Measurements from ENCODE around the gene CLSTN2. TPM values are rescaled to one million over a fixed set of nuclear protein-coding genes. Genes with fewer than 3 reads are reported as not detected.

CLSTN2 gene
- total RNA-seq, 1 experiment from 2014 or later: 0.68 TPM

DNA sequence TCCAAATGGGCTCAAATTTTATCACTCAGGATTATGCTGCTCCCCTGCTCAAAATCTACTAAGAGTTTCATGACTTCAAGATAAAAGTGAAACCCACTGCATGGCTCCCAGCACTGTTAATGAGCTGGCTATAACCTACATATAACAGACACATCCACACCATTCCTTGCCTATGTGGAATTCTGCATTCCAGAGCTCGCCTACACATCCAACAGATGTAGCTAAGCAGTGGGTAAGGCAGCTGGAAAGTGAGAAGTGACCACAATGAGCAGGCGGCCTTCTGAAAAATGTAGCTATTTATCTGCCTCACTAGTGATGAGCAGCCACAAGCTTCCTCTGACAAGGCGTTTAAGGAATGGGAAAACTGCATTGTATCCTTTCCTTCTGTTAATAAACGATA is 650.8 kb downstream of the CLSTN2 start:
- H2AK5ac ChIP-seq (ENCODE audit: insufficient read length, low read length): no peak overlapping the region
- H3K27me3 Mint-ChIP-seq (ENCODE audit: low read depth): no peaks in the 10 kb centered on the region
- no peak overlapping the region for H2BK120ac ChIP-seq (ENCODE audit: low read depth, low read length, poor library complexity, severe bottlenecking)
- H3K79me2 ChIP-seq (ENCODE audit: insufficient read depth, low read length): no peaks in the 10 kb centered on the region
- H2BK20ac ChIP-seq (ENCODE audit: low read depth, low read length, poor library complexity, severe bottlenecking): no peak overlapping the region
- no peaks in the 10 kb centered on the region for H3K23me2 ChIP-seq (ENCODE audit: insufficient read length, low read depth, low read length, poor library complexity, severe bottlenecking)
- H3K4me1 Mint-ChIP-seq: peaks cover 11 to 14% of the 10 kb centered on the region in 2 experiments
- H3K9ac ChIP-seq (ENCODE audit: extremely low read depth, insufficient read length, low read length): no peak overlapping the region
- TF ChIP-seq, protein P1, sequence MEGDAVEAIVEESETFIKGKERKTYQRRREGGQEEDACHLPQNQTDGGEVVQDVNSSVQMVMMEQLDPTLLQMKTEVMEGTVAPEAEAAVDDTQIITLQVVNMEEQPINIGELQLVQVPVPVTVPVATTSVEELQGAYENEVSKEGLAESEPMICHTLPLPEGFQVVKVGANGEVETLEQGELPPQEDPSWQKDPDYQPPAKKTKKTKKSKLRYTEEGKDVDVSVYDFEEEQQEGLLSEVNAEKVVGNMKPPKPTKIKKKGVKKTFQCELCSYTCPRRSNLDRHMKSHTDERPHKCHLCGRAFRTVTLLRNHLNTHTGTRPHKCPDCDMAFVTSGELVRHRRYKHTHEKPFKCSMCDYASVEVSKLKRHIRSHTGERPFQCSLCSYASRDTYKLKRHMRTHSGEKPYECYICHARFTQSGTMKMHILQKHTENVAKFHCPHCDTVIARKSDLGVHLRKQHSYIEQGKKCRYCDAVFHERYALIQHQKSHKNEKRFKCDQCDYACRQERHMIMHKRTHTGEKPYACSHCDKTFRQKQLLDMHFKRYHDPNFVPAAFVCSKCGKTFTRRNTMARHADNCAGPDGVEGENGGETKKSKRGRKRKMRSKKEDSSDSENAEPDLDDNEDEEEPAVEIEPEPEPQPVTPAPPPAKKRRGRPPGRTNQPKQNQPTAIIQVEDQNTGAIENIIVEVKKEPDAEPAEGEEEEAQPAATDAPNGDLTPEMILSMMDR (conservative IDR thresholded peaks at IDR 0.05): no peak
- H2BK12ac ChIP-seq (ENCODE audit: insufficient read length, low read depth, low read length): no peak overlapping the region
- no peak overlapping the region for H2AFZ ChIP-seq (ENCODE audit: low read length)
- DNase-seq: no peak
- no peak overlapping the region for H3K23ac ChIP-seq (ENCODE audit: insufficient read length, low read depth, low read length)
- no peak overlapping the region for H3K4ac ChIP-seq (ENCODE audit: low read depth, low read length)
- no peak overlapping the region for H3K27ac ChIP-seq (ENCODE audit: insufficient read length, low read depth, low read length)
- no peak overlapping the region for H3T11ph ChIP-seq (ENCODE audit: low read length)
- H3K79me1 ChIP-seq (ENCODE audit: insufficient read depth, low read depth, low read length, poor library complexity, severe bottlenecking): no peaks in the 10 kb centered on the region
- no peak overlapping the region for H3K27ac Mint-ChIP-seq
- H4K91ac ChIP-seq (ENCODE audit: insufficient read length, low read depth, low read length): no peak overlapping the region
- H3K18ac ChIP-seq (ENCODE audit: insufficient read length, low read depth, low read length): no peak overlapping the region
- no peak overlapping the region for H4K5ac ChIP-seq (ENCODE audit: insufficient read length, low read depth, low read length)
- no peak overlapping the region for H3K4me2 ChIP-seq (ENCODE audit: insufficient read depth, insufficient read length, low read length)
- no peak overlapping the region for H2BK15ac ChIP-seq (ENCODE audit: low read depth, low read length)
- H2BK5ac ChIP-seq (ENCODE audit: insufficient read length, low read length): no peak overlapping the region
- no peaks in the 10 kb centered on the region; the same call in 1 of the 2 replicates for H3K4me1 ChIP-seq (ENCODE audit: insufficient read depth, low read length)
- H3K9me3 ChIP-seq (ENCODE audit: control insufficient read depth, low read depth, low read length): no peaks in the 10 kb centered on the region
- H3K36me3 Mint-ChIP-seq (ENCODE audit: insufficient read depth in 1 of 3, low read depth in 3 of 3): no peaks in the 10 kb centered on the region; a peak in 3 of 7 replicates
- H3K56ac ChIP-seq (ENCODE audit: insufficient read length, low read depth, low read length): no peak overlapping the region
- no CpG with 5 or more reads among the region's 4 CpGs for WGBS (ENCODE audit: extremely low coverage, insufficient read length, low lambda C conversion rate)
- H4K8ac ChIP-seq (replicated peaks; ENCODE audit: insufficient read length, low read depth, low read length): no peak overlapping the region
- no peaks in the 10 kb centered on the region for H4K20me1 ChIP-seq (ENCODE audit: control insufficient read depth, insufficient read depth, insufficient read length)
- no peaks in the 10 kb centered on the region; a peak in 1 of 5 replicates for H3K9me3 Mint-ChIP-seq
- no peak overlapping the region; a peak in 1 of 5 replicates for H3K4me3 Mint-ChIP-seq
- no peaks in the 10 kb centered on the region for H3K27me3 ChIP-seq (ENCODE audit: insufficient read depth, low read length)
- no peak overlapping the region for H3K14ac ChIP-seq (ENCODE audit: insufficient read depth, low read length)

Data from H9 (cell line).